ENCODE data around the gene ZWILCH.
"Not testable (repeated sequence)": the region's sequence is repeated elsewhere in the genome, so short reads cannot be mapped to it uniquely, and the experiment has no call there.

The ZWILCH gene

DNA sequence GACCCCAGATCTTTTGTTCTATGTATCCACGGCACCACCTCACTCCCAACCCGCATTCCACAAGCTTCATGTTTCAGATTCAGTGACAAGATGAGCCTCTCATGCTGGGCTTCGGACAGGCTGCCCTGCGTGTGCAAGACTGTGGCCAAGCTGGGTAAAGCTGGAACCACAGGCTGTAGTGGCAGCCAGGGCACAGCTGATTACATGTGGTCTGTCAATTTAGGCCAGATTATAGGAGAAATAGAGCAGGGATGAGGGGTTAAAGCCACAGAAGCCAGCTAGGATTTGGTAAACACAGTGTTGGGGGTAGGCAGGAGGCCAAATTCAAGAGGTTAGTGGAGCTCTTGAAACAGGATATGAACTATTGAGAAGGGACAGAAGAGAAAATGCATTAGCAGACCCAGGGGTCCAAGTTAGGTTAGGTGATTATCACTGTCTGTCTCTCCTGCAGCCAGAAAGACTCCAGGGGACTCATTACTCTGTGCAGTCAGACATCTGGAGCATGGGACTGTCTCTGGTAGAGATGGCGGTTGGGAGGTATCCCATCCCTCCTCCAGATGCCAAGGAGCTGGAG lies 20.5 kb upstream of the ZWILCH start:
- DNase-seq (ENCODE audit: insufficient read length, low spot score) (no peak), FAIRE-seq (no peak)

DNA sequence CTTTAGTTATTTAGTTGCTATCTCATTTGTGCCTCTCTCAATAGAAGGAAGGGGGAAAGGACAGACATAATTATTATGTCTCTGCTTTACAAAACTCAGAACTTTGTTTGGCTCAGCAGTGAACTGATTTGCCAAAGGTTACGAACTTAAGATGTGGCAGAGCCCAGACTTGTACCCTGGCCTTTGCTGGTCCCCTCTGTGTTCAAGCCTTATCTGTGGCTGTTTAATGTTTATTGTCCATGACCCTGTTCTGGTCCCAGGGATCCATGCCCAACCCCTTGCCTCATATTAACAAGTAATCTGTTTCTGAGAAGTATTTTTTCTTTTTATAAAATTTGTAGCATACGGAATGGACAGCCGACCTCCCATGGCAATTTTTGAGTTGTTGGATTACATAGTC lies 18.2 kb upstream of the ZWILCH start:
- FAIRE-seq (no peak), DNase-seq (ENCODE audit: insufficient read length, low spot score) (no peak)

DNA sequence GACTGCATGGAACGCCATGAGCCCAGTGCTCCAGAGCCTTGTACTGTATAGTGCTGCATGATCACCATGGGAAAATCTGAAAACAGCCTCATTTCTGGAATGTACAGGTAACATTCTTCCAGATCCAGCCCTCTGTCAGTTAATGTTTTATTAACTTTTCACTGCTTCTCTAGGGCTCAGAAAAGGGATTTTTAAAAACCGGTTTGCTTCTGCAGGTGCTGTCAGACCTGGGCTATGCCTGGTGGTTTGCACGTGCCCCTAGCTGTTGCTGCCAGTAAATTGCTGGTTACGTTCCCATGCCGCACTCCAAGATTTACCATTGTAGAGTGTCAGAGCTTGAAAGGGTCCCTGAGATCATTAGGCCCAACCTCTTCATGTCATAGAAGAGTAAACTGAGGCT lies 16.6 kb upstream of the ZWILCH start:
- DNase-seq (ENCODE audit: insufficient read length, low spot score): no peak
- no peak for FAIRE-seq

DNA sequence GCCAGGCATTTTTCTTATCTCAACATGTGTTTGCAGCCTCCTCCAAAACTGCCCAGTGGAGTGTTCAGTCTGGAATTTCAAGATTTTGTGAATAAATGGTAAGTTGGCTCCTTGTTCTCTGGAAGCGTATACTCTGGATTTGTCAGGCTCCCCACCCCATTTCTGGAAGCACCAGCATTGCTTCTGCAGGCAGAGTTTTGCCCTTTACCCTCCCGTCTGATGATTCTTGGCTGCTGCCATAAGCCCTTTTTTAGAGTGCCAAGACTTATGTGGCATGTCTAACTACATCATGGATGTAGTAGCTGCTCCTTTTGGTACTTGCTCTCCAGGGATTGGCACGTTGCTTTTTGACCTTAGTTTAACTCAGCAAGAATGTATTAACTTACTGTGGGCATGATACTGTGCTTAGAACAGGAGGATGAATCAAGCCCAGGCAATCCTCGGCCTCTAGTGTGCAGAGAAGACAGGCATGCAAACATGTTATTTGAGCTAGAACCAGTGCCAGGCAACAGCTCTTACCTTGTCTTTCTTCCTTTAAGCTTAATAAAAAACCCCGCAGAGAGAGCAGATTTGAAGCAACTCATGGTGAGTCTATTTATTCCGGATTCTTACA lies 15.8 kb upstream of the ZWILCH start:
- no peak for FAIRE-seq
- no peak for DNase-seq (ENCODE audit: insufficient read length, low spot score)

DNA sequence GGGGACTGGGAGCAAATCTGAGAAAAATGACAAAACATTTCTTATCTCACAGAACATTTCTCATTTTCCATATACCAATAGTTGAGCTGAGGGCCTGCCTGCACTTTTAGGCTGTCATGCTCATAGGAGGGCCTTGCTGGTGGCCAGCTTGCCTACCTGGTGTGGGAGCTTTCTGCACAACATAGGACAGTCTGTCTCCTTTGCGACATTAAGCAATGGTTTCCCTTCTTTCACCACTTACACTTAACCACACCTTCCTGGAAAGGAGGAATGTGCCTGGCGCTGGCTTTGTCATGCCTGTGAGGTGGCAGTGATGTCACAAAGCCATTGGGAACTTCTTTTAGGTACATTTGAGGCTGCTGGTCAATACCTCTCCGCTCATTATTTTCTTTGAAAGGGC lies 13.3 kb upstream of the ZWILCH start:
- FAIRE-seq: no peak

DNA sequence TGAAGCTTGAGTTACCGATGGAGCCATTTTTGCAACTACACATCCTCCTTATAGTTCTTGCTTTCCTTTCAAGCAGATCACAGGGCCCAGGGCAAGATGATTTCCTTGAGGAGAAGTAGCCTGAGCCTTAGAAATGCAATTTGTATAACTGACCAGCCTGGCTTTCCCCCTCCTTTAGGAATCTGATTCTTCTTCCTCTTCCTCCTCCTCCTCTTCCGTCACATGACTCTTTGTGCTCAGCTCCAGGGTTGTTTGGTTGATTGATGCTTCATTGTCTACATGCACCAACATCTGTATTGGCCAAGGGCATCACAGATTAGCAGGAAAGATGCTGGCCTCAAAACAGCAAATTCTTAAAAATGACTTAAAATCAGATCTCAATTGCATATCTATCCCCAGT lies 10.9 kb upstream of the ZWILCH start:
- FAIRE-seq: no peak
- DNase-seq (ENCODE audit: insufficient read length, low spot score): no peak

More for the DNA sequence above, 13.3 kb upstream of the ZWILCH start:
- DNase-seq (ENCODE audit: insufficient read length, low spot score): no peak

DNA sequence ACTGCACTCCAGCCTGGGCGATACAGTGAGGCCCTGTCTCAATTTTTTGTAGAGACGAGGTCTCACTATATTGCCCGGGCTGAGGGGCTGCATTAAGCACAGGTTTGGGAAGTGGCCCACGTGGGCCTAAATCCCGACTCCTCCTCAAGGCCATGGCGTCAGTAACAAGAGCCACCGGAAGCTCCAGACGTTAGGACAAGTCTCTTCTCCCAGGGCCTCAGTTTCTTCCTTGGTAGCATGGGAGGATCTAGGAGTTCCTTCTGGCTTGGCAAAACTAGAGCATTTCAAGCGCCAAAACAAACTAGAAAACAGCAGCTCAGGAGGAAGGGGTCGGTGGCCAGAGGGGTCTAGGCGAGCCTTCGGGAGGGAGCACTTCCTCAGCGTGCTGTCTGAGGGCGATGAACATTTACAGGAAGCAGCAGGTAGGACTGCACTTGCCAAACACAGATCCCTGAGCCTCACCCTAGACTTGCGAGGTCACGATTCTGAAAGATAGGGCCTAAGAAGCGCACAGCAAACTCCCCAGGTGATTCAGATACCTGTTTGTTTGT lies 8.1 kb upstream of the ZWILCH start:
- DNase-seq (ENCODE audit: insufficient read length, low spot score) (no peak), FAIRE-seq (no peak)

DNA sequence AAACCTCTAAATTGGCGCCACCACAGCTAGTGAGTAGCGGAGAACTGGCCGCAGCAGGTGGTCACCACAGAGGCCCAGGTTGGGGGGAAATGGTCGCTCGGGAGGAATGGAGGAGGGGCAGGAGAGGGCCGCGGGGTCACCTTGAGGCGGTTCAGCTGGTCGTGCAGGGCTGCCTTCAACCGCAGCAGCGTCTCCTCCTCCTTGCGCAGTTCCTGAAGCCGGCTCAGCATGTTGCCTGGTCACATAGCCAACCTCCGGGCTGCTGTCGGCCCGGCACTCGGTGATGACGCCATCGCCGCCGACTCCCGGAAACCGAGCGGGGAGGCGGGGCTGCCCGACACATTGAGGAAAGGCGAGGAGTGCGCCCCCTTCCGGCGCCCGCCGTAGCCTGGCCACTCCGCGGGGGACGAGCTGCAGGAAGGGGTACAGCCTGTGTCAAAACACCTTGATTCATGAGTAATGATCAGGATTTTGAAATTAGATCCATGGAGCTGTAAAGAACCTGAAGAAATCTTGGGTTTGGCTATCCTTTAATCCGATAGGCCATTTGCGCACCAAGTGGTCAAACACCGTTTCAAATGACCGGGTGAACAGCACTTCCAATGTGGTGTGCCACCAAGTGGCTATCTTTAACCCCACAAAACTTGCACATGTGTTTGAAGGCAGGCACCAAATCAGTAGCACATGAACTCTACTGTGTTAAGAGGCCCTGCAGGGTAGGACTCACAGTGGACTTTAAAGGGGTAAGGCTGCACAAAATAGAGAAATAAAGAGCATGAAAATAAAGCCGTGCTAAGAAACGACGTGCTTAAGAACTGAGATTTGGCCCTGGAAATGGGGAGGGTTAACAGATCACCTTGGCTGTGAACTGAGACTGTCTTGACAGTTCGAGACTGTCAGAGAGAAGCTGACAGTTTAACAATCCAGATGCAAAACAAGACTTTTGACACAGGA lies 7.3 kb upstream of the ZWILCH start, which contains the start of gene SNAPC5:
TSS of gene SNAPC5 (minus strand) at position 261 of the 954 bp plus-strand sequence. CDS start at position 230, 31 bp downstream.
- DNase-seq (ENCODE audit: insufficient read length, low spot score): peak; percentile 72
- peak; percentile 83 for FAIRE-seq

DNA sequence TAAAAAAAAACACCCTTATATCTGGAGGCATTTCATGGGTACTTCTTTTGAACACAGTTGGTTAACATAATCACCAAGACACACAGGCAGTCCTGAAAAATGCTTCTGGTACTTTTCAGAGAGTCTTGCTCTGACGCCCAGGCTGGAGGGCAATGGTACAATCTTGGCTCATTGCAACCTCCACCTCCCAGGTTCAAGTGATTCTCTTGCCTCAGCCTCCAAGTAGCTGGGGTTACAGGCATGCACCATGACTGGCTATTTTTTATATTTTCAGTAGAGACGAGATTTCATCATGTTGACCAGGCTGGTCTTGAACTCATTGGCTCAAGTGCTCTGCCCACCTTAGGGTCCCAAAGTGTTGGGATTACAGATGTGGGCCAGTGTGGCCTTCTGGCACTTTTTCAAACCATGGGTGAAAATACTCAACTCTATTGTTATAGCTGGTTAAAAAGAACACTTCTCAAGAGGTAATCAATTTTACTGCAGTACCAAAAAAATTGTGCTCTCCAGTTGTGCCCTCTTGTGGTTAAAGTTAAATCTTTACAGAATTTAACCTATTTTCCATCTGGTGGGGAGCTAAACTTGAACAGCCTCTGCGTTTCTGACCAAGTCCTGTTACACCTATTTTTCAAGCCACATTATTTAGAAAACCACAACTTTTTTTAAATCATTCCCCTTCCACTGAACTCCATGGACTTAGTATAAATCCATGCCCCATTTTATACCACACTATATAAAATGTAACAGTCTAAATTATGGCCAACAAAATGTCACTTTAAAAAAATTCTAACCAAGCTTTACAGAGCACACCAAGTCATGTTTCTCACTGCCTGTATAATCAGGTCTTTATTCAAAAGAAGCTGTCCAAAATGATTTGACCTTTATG lies 6.4 kb upstream of the ZWILCH start:
- DNase-seq (ENCODE audit: insufficient read length, low spot score) (no peak), FAIRE-seq (no peak)

DNA sequence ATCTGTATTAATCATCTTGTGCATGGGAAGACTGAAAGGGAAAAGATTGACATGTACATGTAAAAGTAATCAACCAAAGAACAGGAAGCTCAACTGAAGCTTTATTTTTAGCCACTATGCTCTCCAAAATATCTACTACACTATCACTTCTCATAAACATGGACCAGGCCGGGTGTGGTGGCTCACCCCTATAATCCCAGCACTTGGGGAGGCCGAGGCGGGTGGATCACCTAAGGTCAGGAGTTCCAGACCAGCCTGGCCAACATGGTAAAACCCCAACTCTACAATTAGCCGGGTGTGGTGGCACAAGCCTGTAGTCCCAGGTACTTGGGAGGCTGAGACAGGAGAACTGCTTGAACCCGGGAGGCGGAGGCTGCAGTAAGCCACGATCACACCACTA lies 4.8 kb upstream of the ZWILCH start:
- FAIRE-seq; DNase-seq (ENCODE audit: insufficient read length, low spot score): not testable (repeated sequence)

DNA sequence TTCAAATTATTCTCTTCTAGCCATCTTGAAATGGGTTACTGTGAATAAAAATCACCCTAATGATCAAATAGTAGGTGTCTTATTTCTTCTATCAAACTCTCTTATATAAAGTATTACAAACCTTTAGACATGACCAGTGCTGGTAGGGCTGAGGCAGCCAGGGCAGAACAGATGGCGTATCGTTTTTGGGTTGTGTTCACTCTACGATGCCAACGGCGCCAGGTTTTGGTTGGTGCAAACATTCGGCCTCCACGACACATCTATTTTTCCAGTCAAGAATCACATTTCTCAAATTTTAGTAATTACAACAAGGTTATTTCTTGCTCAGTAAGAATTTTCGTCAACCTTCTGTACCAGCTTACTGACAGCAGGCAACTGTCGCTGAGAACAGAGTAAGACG lies 2.6 kb upstream of the ZWILCH start:
- no peak for DNase-seq (ENCODE audit: insufficient read length, low spot score)
- FAIRE-seq: no peak

DNA sequence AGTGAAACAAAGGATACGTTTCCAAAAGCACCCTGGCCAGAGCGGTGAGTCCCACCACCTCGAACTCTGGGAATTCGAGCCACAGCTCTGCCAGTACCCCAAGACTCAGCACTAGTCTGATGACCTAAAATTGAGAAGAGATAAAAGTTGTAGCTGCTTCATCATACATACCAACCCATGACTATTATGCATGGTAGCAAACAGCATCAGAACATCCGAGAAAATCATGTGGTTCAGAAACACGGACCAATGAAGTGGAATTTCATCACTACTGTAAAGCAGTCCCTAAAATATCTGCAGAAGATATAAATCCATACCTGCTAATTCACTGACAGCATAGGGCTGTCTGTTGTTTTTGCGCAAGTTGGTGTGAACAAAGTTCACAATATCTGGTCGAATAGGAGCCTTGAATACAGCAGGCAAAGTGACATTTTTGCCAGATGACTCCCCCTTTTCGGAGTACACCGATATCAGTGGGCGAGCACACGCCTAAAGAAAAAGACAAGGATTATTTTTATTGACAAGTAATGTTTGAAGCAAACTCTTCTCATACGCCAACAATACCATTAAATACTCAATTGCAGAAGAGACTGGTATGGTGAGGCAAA lies 2.0 kb upstream of the ZWILCH start:
- FAIRE-seq; DNase-seq (ENCODE audit: insufficient read length, low spot score): not testable (repeated sequence)

DNA sequence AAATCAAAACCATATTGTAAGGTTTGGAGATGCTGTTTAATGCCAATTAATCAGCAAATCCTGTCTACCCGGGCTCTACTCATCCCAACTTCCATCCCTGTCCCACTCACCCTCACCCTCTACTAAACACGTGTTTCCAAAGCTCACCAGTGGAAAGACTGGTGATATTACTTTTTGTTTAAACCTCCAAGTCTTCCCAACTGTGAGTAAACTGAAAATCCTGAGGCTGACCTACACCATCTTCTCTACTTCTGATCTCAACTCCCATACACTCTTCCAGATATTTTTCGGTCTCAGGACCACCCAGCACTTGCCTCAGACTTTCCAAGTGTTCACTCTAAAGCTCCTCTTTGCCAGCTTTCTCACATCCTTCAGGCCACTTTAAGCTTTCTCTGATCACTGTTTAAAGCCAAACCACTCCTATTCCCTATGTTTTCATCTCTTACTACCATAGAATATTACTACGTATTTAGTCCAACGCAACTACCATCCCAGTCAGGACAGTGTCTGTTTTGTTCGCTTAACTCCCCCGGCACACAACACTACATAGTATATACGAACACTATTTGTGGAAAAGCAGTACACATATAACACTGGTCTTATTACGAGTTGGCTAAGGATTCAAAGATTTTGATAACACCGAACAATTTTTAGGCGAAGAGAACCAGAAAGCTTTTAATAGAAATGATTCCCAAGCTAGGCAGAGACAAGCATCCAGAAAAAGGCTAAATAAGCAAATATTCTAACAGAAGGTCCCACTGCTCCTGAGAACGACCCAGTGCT lies 1.2 kb upstream of the ZWILCH start:
- no peak for FAIRE-seq

DNA sequence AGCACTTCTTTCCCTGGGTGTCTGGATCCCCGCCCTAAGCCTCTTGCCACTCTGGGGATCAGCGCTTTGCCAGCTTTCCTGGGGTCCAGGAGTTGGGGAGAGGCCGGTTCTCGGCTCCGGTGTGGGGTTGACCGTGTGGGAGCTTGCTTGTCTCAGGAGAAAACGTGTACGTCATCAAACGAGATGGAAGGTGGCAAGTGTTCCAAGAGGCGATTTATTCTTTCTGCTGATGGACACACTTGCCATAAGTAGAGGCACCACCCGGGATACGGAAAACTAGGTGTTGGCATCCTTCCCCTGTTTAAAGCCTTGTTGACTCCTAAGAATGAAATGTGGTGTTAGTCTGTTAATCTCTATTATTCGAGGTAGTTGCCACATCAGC lies 295 bp downstream of the ZWILCH start:
- FAIRE-seq (peak; percentile 8), DNase-seq (ENCODE audit: insufficient read length, low spot score) (no peak)

More for the DNA sequence above, 1.2 kb upstream of the ZWILCH start:
- no peak for DNase-seq (ENCODE audit: insufficient read length, low spot score)

DNA sequence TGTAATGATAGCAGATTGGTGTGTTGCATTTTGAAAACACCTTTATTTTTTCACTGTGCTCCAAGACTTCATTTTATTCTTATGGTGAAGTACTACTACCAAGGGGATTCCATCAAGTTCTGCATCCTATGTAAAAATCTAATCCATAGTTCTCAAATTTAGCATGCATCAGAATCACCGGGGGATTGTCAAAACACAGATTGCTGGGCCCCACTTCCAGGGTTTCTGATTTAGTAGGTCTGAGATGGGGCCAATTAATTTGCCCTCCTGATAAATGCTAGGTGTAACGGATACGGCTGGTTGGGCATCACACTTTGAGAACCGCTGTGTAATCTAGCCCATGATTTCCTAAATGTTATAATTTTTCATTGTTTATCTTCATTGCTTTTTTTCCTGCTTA lies 692 bp downstream of the ZWILCH start:
- DNase-seq (ENCODE audit: insufficient read length, low spot score) (no peak), FAIRE-seq (no peak)

DNA sequence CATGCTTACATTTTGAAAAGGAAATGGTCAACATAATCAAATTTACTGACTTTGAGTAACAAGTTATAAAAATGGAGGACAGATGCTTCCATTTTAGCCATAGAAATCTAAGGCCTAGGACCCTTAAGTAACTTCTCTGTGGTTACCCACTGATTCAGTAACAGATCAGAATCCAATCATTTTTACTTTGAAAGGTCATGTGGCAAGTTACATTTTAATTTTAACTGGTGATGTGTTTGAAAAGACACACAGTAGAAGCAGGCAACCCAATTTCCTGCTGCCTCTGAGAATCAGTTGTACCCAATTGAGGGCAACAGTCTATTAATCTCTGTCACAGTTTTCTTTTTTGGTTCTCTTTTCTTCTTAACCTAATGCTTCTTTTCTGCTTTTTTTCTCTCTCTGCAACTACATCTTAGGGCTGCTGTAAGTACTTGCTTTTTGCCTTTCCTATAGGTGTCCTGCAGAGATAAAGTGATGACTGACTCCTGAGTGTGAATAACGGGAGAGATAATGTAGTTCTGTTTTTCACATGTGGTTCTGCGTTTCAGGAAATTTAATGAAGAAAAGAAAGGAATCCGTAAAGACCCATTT lies 3.3 kb downstream of the ZWILCH start:
- no peak for DNase-seq (ENCODE audit: insufficient read length, low spot score)
- FAIRE-seq: peak; percentile 78

DNA sequence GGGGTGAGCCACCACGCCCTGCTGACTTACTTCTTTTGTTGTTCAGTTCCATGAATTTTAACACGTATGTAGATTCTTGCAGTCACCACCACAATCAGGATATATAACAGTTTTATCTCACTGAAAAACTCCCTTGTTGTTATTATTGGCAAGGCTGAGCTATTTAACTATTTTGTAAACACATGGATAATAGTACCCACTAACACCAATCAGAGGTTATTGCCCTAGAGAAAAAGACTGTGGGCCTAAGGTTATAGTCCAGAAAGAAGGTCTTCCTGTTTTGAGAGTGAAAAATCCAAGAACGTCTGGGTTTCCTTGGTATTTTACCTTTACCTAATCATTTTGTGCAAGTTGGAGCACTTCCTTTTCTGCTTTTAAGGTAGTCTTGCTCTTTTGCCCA lies 9.5 kb downstream of the ZWILCH start:
- FAIRE-seq (no peak), DNase-seq (ENCODE audit: insufficient read length, low spot score) (no peak)

DNA sequence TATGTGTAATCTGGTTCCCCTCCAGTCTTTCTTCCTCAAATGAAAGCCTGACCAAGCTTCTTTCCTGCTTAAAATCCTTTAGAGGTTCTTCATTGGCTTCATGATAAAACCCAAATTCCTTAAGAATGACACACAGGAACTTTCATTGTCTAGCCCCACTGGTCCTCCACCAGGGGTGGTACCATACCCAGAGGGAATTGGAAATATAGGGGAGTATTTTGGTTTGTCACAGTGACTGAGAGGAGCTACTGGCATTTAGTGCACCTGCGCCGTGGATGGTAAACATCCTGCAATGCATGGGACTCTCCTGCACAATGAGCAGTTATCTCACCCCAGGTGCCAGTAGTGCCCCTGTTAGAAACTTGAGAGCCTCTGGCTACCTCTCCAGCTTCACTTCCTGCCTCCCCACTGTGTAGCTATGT lies 10.8 kb downstream of the ZWILCH start:
- FAIRE-seq: no peak
- DNase-seq (ENCODE audit: insufficient read length, low spot score): no peak

DNA sequence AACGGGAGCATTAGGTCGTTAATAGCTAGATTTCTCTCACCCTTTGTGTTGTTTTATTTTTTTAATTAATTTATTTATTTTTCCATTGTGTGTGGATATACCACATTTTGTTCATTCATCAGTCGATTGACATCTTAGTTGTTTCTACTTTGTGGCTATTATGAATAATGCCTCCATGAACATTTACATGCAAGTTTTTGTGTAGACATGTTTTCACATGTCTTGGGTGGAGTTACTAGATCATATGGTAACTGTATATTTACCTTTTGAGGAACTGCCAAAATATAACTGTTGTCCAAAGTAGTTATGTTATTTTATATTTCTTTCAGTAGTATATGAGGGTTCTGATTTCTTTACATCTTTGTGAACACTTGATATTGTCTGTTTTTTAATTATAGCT lies 18.8 kb downstream of the ZWILCH start:
- FAIRE-seq: no peak

More for the DNA sequence above, 18.8 kb downstream of the ZWILCH start:
- no peak for DNase-seq (ENCODE audit: insufficient read length, low spot score)

All from GM19239 (cell line).